ENCODE measurements around the gene ITPRID2. TPM values are rescaled to one million over a fixed set of nuclear protein-coding genes. Genes with fewer than 3 reads are reported as not detected.

ITPRID2 gene
- total and polyA plus RNA-seq, 2 of the 8 experiments (the other 6 are each of a cell fraction or from before 2014, with no cell fraction given), result 1.9 to 12.6 TPM

DNA sequence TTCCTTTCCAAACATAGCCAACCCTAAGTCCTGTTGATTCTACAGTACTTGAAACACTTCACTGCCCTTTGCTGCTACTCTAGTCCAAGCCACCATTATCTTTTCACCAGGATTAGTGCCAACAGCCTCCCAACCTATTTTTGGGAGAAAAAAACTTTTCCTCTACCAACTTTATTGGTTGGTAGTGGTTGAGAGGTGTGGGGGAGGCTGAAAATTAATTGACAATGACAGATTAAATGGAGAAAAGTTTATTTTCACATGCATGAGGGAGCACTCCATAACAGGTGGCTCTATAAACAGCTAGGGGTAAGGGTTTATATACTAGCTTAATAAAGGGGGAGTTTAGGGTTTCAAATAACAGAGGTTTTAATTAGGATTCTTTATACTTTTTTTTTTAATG, 37.8 kb upstream of the ITPRID2 start:
- no peak overlapping the region for H2BK20ac ChIP-seq (ENCODE audit: low read length)
- POLR2A ChIA-PET (ENCODE audit: partially characterized antibody), result no interaction called here
- H3K4ac ChIP-seq (replicated peaks; ENCODE audit: insufficient read length, low read depth, low read length), result no peak overlapping the region
- no peaks in the 10 kb centered on the region for H3K79me2 ChIP-seq (ENCODE audit: control insufficient read depth in 1 of 2, insufficient read depth in 2 of 2, low read length in 2 of 2)
- no peaks in the 10 kb centered on the region for H3K36me3 ChIP-seq (ENCODE audit: control insufficient read depth in 2 of 4, insufficient read depth in 4 of 4, low read length in 3 of 4)
- H3K4me2 ChIP-seq (ENCODE audit: insufficient read depth in 1 of 2, low read depth in 2 of 2, low read length in 2 of 2), result no peak overlapping the region
- H3K79me1 ChIP-seq (ENCODE audit: low read depth, low read length), result no peaks in the 10 kb centered on the region
- peaks cover 0 to 9% (median 2%) of the 10 kb centered on the region in 4 experiments; a peak in 2 of 7 replicates for H3K4me1 ChIP-seq (replicated peaks in 1 of 4; ENCODE audit: control insufficient read depth in 3 of 4, insufficient read depth in 4 of 4, low read length in 3 of 4)
- no peak overlapping the region for H2BK12ac ChIP-seq (ENCODE audit: low read depth, low read length)
- no peaks in the 10 kb centered on the region for H3K23me2 ChIP-seq (ENCODE audit: low read depth, low read length)
- H2BK15ac ChIP-seq (ENCODE audit: low read length), result no peak overlapping the region
- FAIRE-seq (no peak), DNase-seq (ENCODE audit: low read depth in 1 of 2, low spot score in 2 of 2) (no peak)
- no peaks in the 10 kb centered on the region for H3K27me3 ChIP-seq (replicated peaks in 1 of 4; ENCODE audit: control insufficient read depth in 3 of 4, extremely low read depth in 1 of 4, insufficient read depth in 3 of 4, low read length in 3 of 4)
- H2BK5ac ChIP-seq (ENCODE audit: low read depth, low read length), result no peak overlapping the region
- H4K5ac ChIP-seq (ENCODE audit: insufficient read length, low read depth, low read length), result no peak overlapping the region
- no peak overlapping the region for H3K18ac ChIP-seq (ENCODE audit: extremely low read depth, low read length)
- no peaks in the 10 kb centered on the region for H4K20me1 ChIP-seq (replicated peaks in 1 of 2; ENCODE audit: control insufficient read depth in 1 of 2, insufficient read depth in 2 of 2, low read length in 2 of 2)
- no peak overlapping the region for H2AFZ ChIP-seq (ENCODE audit: low read length)
- H4K8ac ChIP-seq (ENCODE audit: extremely low read depth, insufficient read depth, low read length), result no peak overlapping the region
- H3K9ac ChIP-seq (replicated peaks in 1 of 4; ENCODE audit: extremely low read depth in 1 of 4, low read depth in 3 of 4, low read length in 3 of 4), result no peak overlapping the region
- H3K14ac ChIP-seq (ENCODE audit: insufficient read length), result no peak overlapping the region
- H3K4me3 ChIP-seq (ENCODE audit: extremely low read depth in 1 of 4, insufficient read depth in 2 of 4, low read depth in 3 of 4, low read length in 4 of 4), result no peak overlapping the region
- CTCF ChIA-PET (ENCODE audit: partially characterized antibody), result interaction anchor here (0.6 to 1.8 kb wide), 7 partner anchors 12 to 114 kb away, joined by 3 to 5 read pairs (median 3); no protein-coding TSS in a partner anchor
- H4K91ac ChIP-seq (replicated peaks; ENCODE audit: insufficient read length, low read length), result no peak overlapping the region
- H2BK120ac ChIP-seq (replicated peaks; ENCODE audit: low read depth, low read length), result no peak overlapping the region
- no peak overlapping the region for H3K27ac ChIP-seq (ENCODE audit: low read depth, low read length)
- H3K23ac ChIP-seq (ENCODE audit: insufficient read length), result no peak overlapping the region
- H3K56ac ChIP-seq (replicated peaks; ENCODE audit: insufficient read length, low read depth, low read length), result no peak overlapping the region
- H3K9me3 ChIP-seq (ENCODE audit: insufficient read depth in 2 of 2, low read depth in 1 of 2, low read length in 1 of 2), result no peaks in the 10 kb centered on the region
- no peak for TF ChIP-seq POLR2AphosphoS5 (IDR thresholded peaks at IDR 0.05; ENCODE audit: low read depth, low read length)
- H2AK5ac ChIP-seq (ENCODE audit: low read depth, low read length), result no peak overlapping the region

Measured in H1 (cell line).